NCI-H524 treated with DMSO at 0.1 percent for 48 hours (cell line): ENCODE data around the gene PRR35.

Experiments
- DNase-seq: peaks from one replicate; lab custom pipeline; 2025; lab: John Stamatoyannopoulos, UW

The PRR35 gene

DNA sequence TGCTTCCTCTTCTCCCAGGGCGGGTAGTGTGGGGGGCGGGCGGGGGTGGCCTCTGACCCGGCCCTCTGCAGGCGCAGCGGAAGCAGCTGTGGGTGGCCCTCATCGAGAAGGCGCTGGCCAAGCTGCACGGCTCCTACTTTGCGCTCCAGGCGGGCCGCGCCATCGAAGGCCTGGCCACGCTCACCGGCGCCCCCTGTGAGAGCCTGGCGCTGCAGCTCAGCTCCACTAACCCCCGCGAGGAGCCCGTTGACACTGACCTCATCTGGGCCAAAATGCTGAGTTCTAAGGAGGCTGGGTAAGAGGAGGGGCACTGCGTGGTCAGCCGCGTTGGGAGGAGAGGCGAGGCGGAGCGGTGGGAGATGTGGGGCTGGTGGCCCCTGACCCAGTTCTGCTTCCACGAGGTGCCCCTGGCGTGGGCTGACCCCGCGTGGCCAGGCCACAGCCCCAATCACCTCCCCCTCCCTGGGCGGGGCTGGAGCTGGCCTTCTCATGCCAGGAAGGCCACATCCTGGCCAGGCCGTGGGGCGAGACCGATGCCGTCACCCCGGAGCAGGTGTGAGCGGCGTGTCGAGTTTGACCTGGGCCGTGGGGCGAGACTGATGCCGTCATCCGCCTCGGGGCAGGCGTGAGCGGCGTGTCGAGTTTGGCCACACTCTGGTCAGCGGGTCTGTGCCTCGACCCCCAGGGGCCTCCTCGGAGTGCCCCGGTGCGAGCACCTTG lies 10.5 kb upstream of the PRR35 start:
- no peak for DNase-seq

DNA sequence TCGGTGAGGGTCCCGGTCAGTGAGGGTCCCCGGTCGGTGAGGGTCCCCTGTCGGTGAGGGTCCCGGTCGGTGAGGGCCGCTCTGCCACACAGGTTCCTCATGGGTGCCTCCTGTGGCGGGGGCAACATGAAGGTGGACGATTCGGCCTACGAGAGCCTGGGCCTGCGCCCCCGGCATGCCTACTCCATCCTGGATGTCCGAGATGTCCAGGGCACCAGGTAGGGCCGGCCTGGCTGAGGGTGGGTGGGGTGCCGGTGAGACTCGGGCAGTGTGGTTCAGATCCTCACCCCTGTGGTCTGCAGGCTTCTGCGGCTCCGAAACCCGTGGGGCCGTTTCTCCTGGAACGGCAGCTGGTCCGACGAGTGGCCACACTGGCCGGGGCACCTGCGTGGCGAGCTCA lies 9.0 kb upstream of the PRR35 start:
- no peak for DNase-seq

DNA sequence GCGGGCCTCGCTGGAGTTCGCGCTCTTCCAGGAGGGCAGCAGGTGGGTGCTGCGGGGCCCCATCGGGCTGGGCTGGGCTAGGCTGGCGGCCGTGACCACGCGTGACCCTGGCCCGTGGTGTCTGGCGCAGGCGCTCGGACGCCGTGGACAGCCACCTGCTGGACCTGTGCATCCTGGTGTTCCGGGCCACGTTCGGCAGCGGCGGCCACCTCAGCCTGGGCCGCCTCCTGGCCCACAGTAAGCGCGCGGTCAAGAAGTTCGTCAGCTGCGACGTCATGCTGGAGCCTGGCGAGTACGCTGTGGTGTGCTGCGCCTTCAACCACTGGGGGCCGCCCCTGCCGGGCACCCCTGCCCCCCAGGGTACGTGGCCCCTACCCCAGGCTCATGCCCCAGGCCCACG lies 8.0 kb upstream of the PRR35 start:
- no peak for DNase-seq

DNA sequence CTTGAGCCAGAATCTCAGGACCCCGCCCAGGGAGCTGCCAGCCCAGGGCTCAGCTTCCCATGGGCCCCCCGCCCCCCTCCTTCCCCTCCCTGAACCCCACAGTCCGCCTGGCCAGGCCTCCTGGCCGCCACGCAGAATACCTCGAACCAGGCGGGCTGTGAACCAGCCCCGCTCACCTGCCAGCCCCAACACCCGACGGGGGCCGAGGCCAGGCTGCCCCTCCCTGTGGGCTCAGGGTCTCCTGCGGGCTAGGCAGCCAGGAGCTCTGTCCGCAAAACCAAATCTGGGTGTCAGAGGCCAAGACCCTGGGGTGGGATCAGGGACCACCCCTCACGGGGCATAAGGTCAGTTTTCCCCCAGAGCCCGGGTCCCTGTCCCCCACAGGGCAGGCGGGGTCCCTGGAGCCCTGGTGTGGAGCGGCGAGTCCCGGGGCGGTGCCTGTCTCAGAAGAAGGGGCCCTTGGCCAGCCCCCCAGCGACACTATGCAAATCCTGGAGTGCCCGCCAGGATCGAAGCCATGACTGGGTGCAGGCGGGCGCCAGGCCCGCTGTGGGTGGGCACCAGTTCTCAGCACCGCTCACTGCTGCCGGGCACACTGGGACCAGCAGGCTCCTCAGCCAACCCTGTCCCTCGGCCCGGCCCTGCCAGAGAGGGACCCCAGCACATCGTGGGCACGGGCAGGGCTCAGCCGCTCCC lies 6.4 kb upstream of the PRR35 start:
- DNase-seq, result no peak

DNA sequence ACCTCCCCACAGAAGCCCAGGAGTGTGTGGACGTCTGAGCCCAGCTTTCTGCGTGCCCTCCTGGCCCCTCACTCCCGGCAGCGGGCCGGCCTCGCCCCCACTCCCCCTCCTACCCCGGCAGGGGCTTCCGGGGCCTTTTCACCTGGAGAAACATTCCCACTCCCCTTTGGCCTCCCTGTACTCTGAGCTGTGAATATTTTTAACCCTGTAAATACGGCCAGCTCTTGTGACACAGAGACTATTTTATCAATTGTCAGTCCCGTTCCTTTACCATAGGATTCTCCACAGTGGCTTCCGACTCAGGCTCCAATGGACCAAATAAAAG lies 5.9 kb upstream of the PRR35 start:
- DNase-seq, result no peak

DNA sequence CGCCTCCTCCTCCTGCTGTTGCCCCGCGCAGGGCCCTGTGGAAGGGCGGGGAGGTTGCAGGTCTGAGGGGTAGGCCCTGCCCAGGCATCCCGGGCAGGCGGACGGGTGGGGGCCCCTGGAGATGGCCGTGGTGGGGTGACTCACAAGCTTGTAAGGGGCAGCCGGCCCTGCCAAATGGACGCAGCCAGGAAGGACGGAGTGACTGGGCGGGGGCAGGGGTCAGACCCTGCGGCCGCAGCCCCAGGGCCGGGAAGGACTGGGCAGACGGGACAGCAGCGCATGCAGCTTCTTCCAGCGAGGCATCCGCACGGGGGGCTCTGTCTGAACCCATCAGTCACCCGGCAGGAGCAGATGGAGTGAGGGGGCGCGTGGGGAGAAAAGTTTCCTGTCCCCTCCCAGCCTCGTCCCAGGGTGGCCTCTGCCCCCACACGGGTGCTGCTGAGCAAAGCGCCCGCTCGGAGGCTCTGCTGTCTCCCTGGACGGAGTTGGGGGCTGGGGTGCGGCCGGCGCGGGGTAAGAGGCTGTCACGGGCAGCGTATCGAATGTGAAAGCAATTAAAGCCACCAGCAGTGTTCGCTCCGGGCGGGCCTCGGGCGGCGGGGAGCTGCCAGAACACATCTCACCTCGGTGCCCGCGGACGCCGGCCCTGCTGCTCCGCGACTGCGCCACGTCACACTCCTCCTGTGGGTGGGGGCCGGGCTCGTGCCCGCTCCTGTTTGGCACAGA lies 5.4 kb upstream of the PRR35 start:
- no peak for DNase-seq

DNA sequence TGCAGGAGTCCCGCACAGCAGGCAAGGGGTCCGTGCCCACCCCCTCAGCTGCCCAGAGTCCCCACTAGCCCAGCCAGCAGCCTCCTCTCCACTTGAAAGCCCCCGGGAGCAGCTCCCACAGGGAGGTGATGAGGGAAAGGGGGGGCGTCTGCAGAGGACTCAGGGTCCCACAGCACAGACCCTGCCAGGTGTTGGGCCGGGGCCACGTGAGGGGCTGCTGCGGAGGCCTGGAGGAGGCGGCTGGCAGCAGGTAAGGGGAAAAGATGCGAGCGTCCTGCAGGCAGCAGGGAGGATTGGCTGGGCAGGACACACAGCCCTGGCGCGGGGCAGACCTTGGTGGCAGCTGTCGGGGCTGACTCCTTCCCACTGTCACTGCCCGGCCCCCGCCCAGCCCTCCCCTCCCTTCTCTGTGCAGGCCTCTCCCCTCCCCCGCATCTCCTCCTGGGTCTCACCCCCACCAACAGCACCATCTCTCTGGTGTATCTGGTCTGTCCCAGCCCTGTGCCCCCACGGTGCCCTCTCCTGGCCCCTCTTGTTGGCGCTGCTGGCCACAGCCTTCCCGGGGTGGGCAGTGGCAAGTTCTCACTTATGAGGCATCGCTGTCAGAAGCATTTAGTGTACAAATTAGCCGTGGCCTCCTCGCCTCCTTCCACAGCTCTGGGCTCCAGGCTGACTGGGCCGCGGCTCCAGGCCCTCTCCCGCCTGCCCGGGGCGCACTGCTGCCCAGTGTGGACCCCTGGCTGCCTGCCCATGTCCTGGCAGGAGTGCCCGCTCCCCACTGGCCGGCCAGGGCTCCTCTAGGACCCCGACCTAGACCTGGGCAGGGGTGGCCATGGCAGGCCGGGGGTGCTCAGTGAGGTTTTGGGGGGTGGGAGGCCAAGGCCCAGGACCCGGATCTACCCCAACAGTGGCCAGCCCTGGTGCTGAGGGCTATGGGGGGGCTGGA lies 4.4 kb upstream of the PRR35 start:
- DNase-seq, result no peak

DNA sequence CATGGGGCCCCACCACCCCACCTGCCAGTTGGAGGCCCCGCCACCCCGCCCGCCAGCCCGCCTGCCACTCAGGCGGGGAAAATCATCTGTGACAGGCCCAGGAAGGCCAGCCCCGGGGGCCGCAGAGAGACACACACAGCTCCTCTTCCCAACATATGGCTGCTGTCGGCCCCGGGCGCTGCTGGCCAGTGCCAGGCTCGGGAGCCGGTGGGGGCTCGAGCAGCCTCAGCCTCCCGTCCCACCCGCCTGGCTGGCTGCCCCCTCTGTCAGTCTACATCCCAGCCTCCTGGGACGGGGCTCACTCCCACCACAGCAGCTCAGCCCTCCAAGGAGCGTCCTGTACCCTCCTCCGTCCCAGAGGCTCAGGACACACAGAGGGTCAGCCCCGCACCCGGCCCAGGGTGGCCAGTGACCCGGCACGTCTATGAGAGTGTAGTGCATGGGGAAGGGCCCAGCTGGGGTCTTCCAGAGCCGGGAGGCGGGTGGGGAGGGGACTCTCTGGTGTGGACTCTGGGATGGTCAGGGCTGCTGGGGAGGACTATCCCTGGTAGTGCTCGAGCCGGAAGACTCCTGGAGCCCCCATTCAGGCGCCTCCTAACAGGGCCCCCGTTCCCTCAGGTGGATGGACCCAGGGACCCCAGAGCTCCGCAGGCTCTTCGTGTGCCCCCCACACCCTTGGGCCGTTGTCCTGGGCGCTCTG lies 3.6 kb upstream of the PRR35 start:
- DNase-seq, result no peak

DNA sequence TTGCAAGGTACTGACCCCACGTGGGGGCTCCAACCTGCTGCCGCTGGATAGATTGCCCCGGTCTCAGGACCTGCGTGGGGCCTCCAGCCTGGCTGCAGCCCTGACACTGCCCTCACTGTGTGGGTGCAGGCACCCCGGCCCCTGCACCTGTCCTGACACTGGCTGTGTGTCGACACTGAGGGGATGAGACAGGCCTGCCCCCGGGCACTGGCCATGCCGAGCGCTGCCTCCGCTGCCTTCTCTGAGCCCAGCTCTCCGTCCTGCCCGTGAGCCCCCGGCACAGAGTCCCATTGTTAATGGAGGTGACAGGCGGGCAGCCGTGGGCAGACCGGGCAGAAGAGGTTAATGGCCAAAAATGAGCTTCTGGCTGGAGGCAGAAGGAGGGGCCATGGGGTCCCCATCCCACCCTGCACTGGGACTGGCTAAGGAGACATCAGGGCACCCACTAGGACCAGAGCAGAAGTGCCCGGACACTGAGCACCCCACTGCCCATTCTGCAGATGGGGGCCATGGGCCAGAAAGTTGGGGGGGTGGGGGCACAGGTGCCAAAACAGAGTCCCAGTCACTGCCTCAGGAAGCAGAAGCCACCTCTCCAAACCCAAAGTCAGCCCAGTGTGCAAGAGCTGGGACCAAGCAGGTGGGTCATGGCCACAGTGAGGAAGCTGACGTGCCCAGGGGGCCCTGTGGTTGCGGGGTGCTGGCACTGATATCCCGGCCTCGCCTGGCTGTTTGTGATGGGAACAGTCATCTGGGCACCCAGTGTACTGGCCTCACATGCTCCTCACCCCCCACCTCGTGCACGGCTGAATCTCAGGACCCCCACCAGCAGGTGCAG lies 2.5 kb upstream of the PRR35 start:
- DNase-seq, result no peak

DNA sequence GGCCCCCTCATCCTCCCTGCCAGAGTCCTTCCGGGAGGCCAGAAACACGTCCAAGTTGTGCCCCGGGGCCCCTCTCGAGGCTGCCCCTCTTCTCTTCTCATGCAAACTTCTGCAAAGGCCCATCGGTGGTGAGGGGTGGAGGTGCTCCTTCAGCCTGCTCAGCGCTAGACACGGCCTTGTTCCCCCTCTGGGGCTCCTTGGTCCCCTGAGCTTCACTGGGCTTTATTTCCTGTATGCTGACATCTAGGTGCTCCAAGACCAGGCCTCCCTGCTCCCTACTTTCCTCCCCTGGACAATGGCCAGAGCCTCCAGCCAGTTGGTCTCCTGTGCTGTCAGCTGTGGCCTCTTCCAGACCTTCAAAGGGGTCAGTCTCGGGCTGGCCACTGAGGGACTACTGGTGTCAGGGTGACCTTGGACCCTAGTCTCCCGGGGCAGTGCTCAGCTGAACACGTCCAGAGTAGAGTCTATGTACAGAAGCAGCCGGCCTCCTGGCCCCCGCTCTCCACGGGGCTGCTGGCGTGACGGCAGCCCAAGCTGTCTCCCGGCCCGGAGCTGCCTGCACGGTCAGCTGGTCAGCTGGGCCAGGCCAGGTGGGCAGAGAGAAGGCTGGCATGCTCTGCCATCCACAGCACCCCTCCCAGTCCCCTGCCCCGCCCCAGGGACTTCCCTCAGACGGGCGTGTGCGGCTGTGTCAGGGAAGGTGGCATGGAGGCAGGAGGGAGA lies 1.7 kb upstream of the PRR35 start:
- no peak for DNase-seq

DNA sequence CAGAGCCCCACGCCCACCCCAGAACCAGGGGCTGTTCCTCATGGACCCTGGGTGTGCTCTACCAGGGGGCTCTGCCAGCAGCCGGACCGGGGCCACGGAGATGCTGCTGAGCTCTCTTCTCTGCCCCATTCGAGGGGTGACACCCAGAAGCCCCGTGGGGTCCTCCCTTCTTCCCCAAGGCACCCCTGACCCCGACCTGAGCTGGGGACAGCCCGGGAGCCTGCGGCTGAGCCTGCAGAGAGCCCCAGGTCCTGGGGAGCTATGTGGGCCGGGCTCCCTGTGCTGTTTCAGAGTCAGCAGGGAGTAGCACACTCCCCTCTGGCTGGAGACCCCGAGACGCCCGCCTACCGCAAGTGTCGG lies 1.2 kb upstream of the PRR35 start:
- DNase-seq, result no peak

DNA sequence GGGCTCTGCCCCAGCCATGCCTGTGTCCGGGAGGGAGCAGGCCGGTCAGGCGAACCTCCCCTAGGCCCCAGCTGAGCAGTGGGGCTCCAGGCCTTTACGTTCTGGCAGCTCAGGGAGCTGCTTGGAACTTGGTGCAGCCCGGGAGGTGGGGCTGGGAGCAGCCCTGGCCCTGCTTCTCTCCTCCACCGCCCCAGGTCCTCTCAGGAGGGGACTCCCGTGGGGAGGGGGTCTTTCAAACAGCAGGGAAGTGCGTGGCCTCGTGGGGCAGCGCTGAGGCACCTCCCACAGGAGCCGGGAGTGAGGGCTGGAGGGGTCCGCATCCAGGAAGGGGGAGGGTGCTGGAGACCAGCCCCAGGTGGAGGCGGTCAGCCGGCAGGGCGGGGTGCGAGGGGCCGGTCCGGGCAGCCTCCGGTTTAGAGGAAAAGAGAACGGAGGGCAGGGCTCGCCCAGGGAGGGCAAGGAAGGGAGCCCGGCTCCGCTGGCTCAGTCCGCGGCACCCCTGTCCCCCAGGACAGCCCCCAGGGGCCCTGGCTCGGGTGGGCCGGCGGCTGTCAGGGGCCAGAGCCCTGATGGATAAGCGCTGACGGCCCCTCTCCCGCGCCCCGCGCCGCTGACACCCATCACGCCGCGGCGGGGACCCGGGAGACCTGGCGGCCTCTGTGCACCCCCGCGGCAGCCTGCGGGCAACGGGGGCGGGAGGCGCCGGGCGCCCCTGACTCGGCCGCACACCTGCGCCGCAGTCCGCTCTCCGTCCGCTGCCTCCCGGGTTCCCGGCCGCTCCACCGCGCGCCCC lies 587 bp upstream of the PRR35 start:
- no peak for DNase-seq

DNA sequence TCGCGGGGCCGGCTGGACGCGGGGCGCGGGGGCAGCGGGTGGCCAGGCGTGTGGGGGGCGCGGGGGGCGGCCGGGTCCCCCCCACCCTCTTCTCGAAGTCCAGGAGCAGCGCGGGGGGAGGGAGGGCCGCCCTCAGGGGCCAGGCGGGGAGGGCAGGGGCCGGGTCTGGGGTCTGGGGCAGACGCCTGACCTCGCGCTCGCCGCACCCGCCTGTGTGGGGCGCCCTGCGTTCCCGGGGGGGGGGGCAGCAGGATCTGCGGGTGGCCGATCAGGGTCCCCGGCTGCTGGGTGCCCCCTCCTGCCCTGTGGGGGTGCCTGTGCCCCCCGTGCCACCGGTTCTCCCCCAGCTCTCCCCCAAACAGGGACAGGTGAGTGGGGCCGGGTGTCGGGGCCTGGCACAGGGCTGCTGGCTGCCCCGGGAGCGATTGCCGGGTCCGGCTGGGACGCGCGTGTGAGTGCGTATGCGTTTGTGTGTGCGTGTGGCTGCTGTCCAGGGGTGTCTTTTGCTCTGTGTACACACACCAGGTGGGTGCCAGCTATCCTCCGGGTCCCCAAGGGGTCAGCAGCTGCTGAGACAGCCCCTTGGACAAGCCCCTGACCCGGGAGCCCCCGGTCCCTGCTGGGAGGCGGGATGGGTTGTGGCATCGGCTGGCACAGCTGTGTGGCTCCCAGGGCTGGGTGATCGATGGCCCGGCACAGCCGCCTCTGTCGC lies 663 bp downstream of the PRR35 start:
- no peak for DNase-seq

DNA sequence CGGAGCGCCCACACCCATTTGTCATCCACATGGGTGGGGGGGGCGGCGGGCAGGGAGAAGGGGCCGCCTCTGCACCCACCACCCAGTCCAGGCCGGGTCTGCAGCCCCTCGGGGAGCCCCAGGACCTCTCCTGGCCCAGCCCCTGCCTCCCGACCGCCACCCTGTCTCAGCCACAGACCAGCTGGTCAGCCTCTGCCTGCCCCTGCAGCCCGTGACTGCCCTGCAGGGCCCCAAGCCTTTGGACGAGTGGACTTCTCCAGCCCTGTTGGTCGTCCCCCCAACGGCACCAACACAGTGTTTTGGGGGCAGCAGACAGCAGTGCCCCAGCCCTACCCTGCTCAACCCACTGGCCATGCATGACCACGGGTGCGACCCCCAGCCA lies 1.2 kb downstream of the PRR35 start:
- no peak for DNase-seq

DNA sequence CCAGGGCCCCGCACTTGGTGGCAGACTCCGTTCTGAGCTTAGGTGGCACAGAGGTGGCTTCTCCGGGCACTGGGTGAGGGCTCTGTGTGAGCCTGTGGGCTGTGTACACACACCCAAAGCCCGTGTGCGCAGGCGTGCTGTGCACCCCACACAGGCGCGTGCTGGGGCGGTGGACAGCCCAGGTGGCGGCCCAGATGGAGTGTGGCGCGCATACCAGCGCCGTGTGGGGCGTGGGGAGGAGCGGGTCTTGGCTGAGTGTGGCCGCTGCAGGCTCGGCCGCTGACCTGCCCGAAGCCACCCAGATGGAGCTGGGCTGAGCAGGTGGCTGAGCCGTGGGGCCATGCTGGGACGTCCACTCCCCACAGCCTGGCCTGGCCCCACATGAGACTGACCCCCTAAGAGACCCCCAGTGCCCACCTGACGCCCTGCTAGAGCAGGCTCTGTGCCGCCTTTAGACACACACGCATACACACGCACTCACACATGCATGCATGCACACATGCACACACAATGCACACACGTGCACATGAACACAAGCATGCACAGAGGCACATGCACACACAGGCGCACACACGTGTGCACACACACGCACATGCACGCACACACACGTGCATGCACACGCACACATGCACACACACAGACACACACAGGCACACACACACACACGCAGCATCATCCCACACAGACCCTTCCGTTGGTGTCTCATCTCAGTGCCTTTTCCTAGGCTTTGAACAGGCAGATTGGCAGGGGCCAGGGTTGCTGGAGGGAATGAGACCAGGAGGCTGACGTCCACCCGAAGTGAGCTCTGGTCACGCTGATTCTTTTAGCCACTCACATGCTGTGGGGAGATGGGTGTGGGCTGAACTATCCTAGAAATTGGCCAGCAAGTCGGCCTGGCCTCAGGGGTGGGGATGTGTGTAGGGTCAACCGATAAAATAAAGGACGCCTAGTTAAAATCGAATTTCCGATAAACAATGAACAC lies 2.1 kb downstream of the PRR35 start:
- DNase-seq, result no peak

DNA sequence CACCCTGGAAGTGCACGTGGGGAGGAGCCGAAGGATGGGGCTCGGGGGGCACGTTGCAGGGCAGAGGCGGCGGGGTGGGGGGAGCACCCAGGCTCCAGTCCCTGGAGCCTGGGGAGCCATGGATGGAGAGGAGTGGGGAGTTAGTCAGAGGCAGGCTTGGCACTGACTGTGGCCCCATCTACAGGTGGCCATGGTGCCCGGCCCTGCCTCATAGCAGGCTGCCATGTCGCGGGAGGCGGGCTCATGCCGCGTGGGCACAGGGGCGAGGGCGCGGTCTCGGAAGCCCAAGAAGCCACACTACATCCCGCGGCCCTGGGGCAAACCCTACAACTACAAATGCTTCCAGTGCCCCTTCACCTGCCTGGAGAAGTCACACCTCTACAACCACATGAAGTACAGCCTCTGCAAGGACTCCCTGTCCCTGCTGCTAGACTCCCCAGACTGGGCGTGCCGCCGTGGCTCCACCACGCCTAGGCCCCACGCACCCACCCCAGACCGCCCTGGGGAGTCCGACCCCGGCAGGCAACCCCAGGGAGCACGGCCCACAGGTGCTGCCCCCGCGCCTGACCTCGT lies 3.0 kb downstream of the PRR35 start:
- no peak for DNase-seq
